Heart right ventricle (tissue), 16 donors: ENCODE results near the gene RPS3A. TPM values are rescaled to one million over a fixed set of nuclear protein-coding genes. Genes with fewer than 3 reads are reported as not detected.
A peak's percentile ranks its signal among the peaks of the same experiment; 100 is the strongest.

Source experiments
- ATAC-seq, 8 donors: fragments of 200-7000 bp; cut with Tn5 transposase; one replicate each; pipeline ENCODE4 v1.9.1; 2020; ENCODE audit warnings: mild to moderate bottlenecking in 8 of 8, moderate library complexity in 8 of 8, moderate number of reproducible peaks in 1 of 8
- DNase-seq, 2 donors: peaks; one replicate each; pipeline ENCODE4 v3.0.0-alpha.2; 2020
- H3K27ac ChIP-seq, 10 donors: fragments of 200-600 bp; sonication (generic) in 2 of 10; one replicate each; pipeline versions ENCODE4 v1.5.0 to v1.8.0; 2020 to 2022; ENCODE audit warnings: mild to moderate bottlenecking in 3 of 10
- H3K27me3 ChIP-seq, 7 donors: fragments of 200-600 bp; one replicate each; pipeline ENCODE4 v1.8.0; 2021 to 2022; ENCODE audit warnings: mild to moderate bottlenecking in 2 of 7
- H3K36me3 ChIP-seq, 9 donors: fragments of 200-600 bp; sonication (generic) in 1 of 9; one replicate each; pipeline versions ENCODE4 v1.5.0 to v1.8.0; 2020 to 2022; ENCODE audit warnings: mild to moderate bottlenecking in 2 of 9
- H3K4me1 ChIP-seq, 9 donors: fragments of 200-600 bp; sonication (generic) in 1 of 9; one replicate each; pipeline versions ENCODE4 v1.5.0 to v1.8.0; 2020 to 2022; ENCODE audit warnings: mild to moderate bottlenecking in 4 of 9
- H3K4me3 ChIP-seq, 10 donors: fragments of 200-600 bp; sonication (generic) in 2 of 10; one replicate each; pipeline versions ENCODE4 v1.5.0 to v1.8.0; 2020 to 2022; ENCODE audit warnings: mild to moderate bottlenecking in 7 of 10, moderate library complexity in 2 of 10
- H3K9me3 ChIP-seq, 11 donors: fragments of 200-600 bp in 10 of 11; sonication (generic) in 2 of 11; one replicate each; pipeline versions ENCODE4 v1.5.0 to v1.8.0; 2013 to 2022; ENCODE audit warnings: mild to moderate bottlenecking in 2 of 11, control low read depth in 1 of 11, moderate library complexity in 1 of 11
- CTCF ChIP-seq, 9 donors: fragments of 200-600 bp; sonication (generic) in 2 of 9; IDR thresholded peaks; one replicate each; pipeline versions ENCODE4 v1.5.0 to v1.8.0; 2021 to 2022; ENCODE audit warnings: antibody characterized with exemption in 9 of 9, mild to moderate bottlenecking in 5 of 9, moderate library complexity in 1 of 9
- WGBS, 2 donors: extraction: QIAGEN DNeasy Blood & Tissue Kit; methylation state at CpG; one replicate each; pipeline ENCODE4 v1.1.7; 2013; ENCODE audit warnings: inconsistent platforms in 1 of 2; 5-methylcytosine and 5-hydroxymethylcytosine counted together
- intact Hi-C, 10 donors: fragments of 100-400 bp; cut with DNase I; formaldehyde crosslinking; loops; one replicate each; pipeline versions ENCODE4 v1.11.1 to v1.14.2; 2022
- polyA plus RNA-seq, 2 donors: library from polyadenylated mRNA; stranded (reverse); fragments of 200-250 nt; gene quantifications; one replicate each; pipeline ENCODE4 v1.2.3, GENCODE V29; 2013
- total RNA-seq, 10 donors: library from RNA; stranded (reverse); fragmentation: NEBNext Ultra II Directional in 3 of 10; extraction: Animal tissue kit (Norgen Biotek cat#: 25700) in 3 of 10; gene quantifications; one replicate each; pipeline versions ENCODE4 v1.2.1 to v1.2.4, GENCODE V29; 2021 to 2023
- donor health status: Arrhythmogenic right ventricular cardiomyopathy.
- donor health status: ischemic (EF 13 %, LVEDD 7.1; RV severe dilation, severe dysfunction).
- donor health status: healthy with polysubstance abuse.
- donor health status: DM: no; HTN: yes; CAD: no.
- donor health status: DM: no; HTN: no; CAD: no.
- donor health status: ischemic (EF 25% LVEDD 6.9; RV normal size, moderate dysfunction).
- donor health status: ischemic (EF 25% LVEDD 5.7; RV mildly dilated, moderate dysfunction).
- donor health status: healthy.
- donor health status: DM: yes; HTN: yes; CAD: no.
- donor health status: Ischemic cardiomyopathy.
- donor health status: ischemic (EF 35%, LVEDD 5.7; RV mildly dilated, moderate dysfunction).
- donor health status: nonischemic (EF 11% LVEDD 7.7; RV severe dilation, severe dysfunction).
- donor health status: DM: yes; HTN: yes; CAD: no.
- donor health status: PGD.
- donor health status: ischemic (EF 29% LVEDD 5.4; RV normal size, mild dysfunction).
- donor health status: nonischemic (EF 23%, LVEDD 6.1; RV moderate dilation, normal function).

RPS3A gene
- total and polyA plus RNA-seq, 12 donors: 716 to 2,252 (median 881) TPM

GRCh38 chr4:151103758-151104157 lies 4.3 kb downstream of the RPS3A start:
- DNase-seq (no peak), ATAC-seq (no peak)
- no peak for TF ChIP-seq CTCF (IDR thresholded peaks at IDR 0.05)
- H3K4me3 ChIP-seq: no peak overlapping the region
- peaks cover 0 to 84% (median 38%) of the 10 kb centered on the region in 9 donors for H3K36me3 ChIP-seq
- no peak overlapping the region for H3K27ac ChIP-seq
- WGBS, 2 donors: 75 to 82% methylated on average over 2 of the region's 2 CpGs
- H3K4me1 ChIP-seq: peaks cover 0 to 45% (median 26%) of the 10 kb centered on the region in 9 donors
- peaks cover 0 to 5% (median 0%) of the 10 kb centered on the region in 11 donors for H3K9me3 ChIP-seq
- no peaks in the 10 kb centered on the region for H3K27me3 ChIP-seq
- intact Hi-C loops: loop anchor here in 1 of 10 donors (10.0 kb wide), 1 partner anchor 1431 kb away; the partner anchor contains the start of gene FBXW7

GRCh38 chr4:151104621-151105020 lies 5.2 kb downstream of the RPS3A start:
- intact Hi-C loops: loop anchor here in 1 of 10 donors (10.0 kb wide), 1 partner anchor 1430 kb away; the partner anchor contains the start of gene FBXW7

DNA sequence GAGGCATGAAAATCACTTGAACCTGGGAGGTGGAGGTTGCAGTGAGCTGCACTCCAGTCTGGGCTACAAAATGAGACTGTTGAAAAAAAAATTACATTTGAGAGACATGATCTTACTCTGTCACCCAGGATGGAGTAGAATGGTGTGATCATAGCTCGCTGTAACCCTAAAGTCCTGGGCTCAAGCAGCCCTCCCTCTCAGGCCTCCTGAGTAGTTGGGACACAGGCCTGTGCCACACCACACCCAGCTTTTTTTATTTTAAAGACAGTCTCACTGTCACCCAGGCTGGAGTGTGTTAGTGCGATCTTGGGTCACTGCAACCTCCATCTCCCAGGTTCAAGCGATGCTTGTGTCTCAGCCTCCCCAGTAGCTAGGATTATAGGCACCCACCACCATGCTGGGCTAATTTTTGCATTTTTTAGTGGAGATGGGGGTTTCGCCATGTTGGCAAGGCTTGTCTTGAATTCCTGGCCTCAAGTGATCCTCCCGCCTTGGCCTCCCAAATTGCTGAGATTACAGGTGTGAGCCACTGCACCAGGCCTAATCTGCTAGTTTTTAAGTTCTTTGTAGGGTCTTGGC lies 6.1 kb downstream of the RPS3A start:
- Histone ChIP-seq H3K36me3 (peaks cover 0 to 95% (median 38%) of the 10 kb centered on the region in 9 donors), H3K9me3 (peaks cover 0 to 5% (median 0%) of the 10 kb centered on the region in 11 donors), H3K4me1 (peaks cover 0 to 37% (median 23%) of the 10 kb centered on the region in 9 donors), H3K4me3 (no peak overlapping the region), H3K27ac (no peak overlapping the region), H3K27me3 (no peaks in the 10 kb centered on the region)
- intact Hi-C loops: loop anchor here in 1 of 10 donors (10.0 kb wide), 1 partner anchor 1429 kb away; the partner anchor contains the start of gene FBXW7
- no peak for TF ChIP-seq CTCF (IDR thresholded peaks at IDR 0.05)
- ATAC-seq: peak in 3 of 8 donors; percentile 20 to 48 (median 23)
- no peak for DNase-seq
- 99% methylated on average over 5 of the region's 5 CpGs for WGBS, 2 donors

More at GRCh38 chr4:151104621-151105020, 5.2 kb downstream of the RPS3A start:
- H3K9me3 ChIP-seq: peaks cover 0 to 5% (median 0%) of the 10 kb centered on the region in 11 donors
- ATAC-seq (no peak), DNase-seq (no peak)
- TF ChIP-seq CTCF (IDR thresholded peaks at IDR 0.05): no peak
- H3K27ac ChIP-seq: no peak overlapping the region
- H3K27me3 ChIP-seq: no peaks in the 10 kb centered on the region
- 86 to 95% methylated on average over 1 of the region's 1 CpG for WGBS, 2 donors
- no peak overlapping the region for H3K4me3 ChIP-seq
- peaks cover 0 to 92% (median 38%) of the 10 kb centered on the region in 9 donors for H3K36me3 ChIP-seq
- peaks cover 0 to 42% (median 26%) of the 10 kb centered on the region in 9 donors for H3K4me1 ChIP-seq

GRCh38 chr4:151107063-151107462 lies 7.6 kb downstream of the RPS3A start:
- ATAC-seq (no peak), DNase-seq (no peak)
- Histone ChIP-seq H3K27ac (no peak overlapping the region), H3K27me3 (no peaks in the 10 kb centered on the region), H3K36me3 (peaks cover 0 to 91% (median 30%) of the 10 kb centered on the region in 9 donors), H3K4me3 (no peak overlapping the region), H3K4me1 (peaks cover 0 to 27% (median 12%) of the 10 kb centered on the region in 9 donors), H3K9me3 (peaks cover 0 to 5% (median 0%) of the 10 kb centered on the region in 11 donors)
- 97 to 99% methylated on average over 3 of the region's 3 CpGs for WGBS, 2 donors
- no peak for TF ChIP-seq CTCF (IDR thresholded peaks at IDR 0.05)
- intact Hi-C loops: loop anchor here in 1 of 10 donors (10.0 kb wide), 1 partner anchor 1428 kb away; the partner anchor contains the start of gene FBXW7
